Measurements from ENCODE around the gene UROC1. TPM values are rescaled to one million over a fixed set of nuclear protein-coding genes. Genes with fewer than 3 reads are reported as not detected.

The UROC1 gene
- total RNA-seq, 2 donors from 2014 or later, result 0.17 TPM; not detected in 1

GRCh38 chr3:126539558-126540250, 22.1 kb upstream of the UROC1 start:
- Histone ChIP-seq H3K27me3 (replicated peaks; ENCODE audit: insufficient read depth) (peaks cover 16% of the 10 kb centered on the region), H3K9me3 (no peaks in the 10 kb centered on the region), H3K4me1 (replicated peaks) (no peaks in the 10 kb centered on the region), H3K36me3 (no peaks in the 10 kb centered on the region), H3K4me3 (no peak overlapping the region), H3K27ac (no peak overlapping the region)
- intact Hi-C loops (cut with DNase I), result no loop called here
- 94% methylated on average over 10 of the region's 10 CpGs for WGBS
- DNase-seq (ENCODE audit: low spot score), result no peak
- no peak for TF ChIP-seq POLR2A (IDR thresholded peaks at IDR 0.05)
- no peak for TF ChIP-seq POLR2AphosphoS5 (IDR thresholded peaks at IDR 0.05)
- no peak for TF ChIP-seq CTCF (IDR thresholded peaks at IDR 0.05)

- no peaks in the 10 kb centered on the region for H3K36me3 ChIP-seq
Observed at GRCh38 chr3:126538966-126539365, 21.4 kb upstream of the UROC1 start.

GRCh38 chr3:126538316-126538715, 20.7 kb upstream of the UROC1 start:
- peaks cover 16% of the 10 kb centered on the region for H3K27me3 ChIP-seq (replicated peaks; ENCODE audit: insufficient read depth)
- H3K4me1 ChIP-seq (replicated peaks), result no peaks in the 10 kb centered on the region
- H3K36me3 ChIP-seq, result no peaks in the 10 kb centered on the region
- no peaks in the 10 kb centered on the region for H3K9me3 ChIP-seq
- no peak overlapping the region for H3K27ac ChIP-seq
- H3K4me3 ChIP-seq, result no peak overlapping the region
- TF ChIP-seq POLR2A (IDR thresholded peaks at IDR 0.05), result no peak
- no peak for TF ChIP-seq CTCF (IDR thresholded peaks at IDR 0.05)
- TF ChIP-seq POLR2AphosphoS5 (IDR thresholded peaks at IDR 0.05), result no peak
- no peak for DNase-seq (ENCODE audit: low spot score)
- intact Hi-C loops (cut with DNase I), result no loop called here
- 83% methylated on average over 9 of the region's 9 CpGs for WGBS

More at GRCh38 chr3:126538966-126539365, 21.4 kb upstream of the UROC1 start:
- TF ChIP-seq POLR2A (IDR thresholded peaks at IDR 0.05), result no peak
- TF ChIP-seq CTCF (IDR thresholded peaks at IDR 0.05), result no peak
- TF ChIP-seq POLR2AphosphoS5 (IDR thresholded peaks at IDR 0.05), result no peak
- intact Hi-C loops (cut with DNase I), result no loop called here
- DNase-seq (ENCODE audit: low spot score), result no peak
- Histone ChIP-seq H3K4me1 (replicated peaks) (no peaks in the 10 kb centered on the region), H3K9me3 (no peaks in the 10 kb centered on the region), H3K27ac (no peak overlapping the region), H3K4me3 (no peak overlapping the region), H3K27me3 (replicated peaks; ENCODE audit: insufficient read depth) (peaks cover 16% of the 10 kb centered on the region)
- 44% methylated on average over 5 of the region's 5 CpGs for WGBS

GRCh38 chr3:126537730-126538281, 20.2 kb upstream of the UROC1 start:
- no peak overlapping the region for H3K4me3 ChIP-seq
- intact Hi-C loops (cut with DNase I), result no loop called here
- peaks cover 14% of the 10 kb centered on the region for H3K27me3 ChIP-seq (replicated peaks; ENCODE audit: insufficient read depth)
- DNase-seq (ENCODE audit: low spot score), result no peak
- 75% methylated on average over 10 of the region's 10 CpGs for WGBS
- no peak overlapping the region for H3K27ac ChIP-seq
- no peaks in the 10 kb centered on the region for H3K4me1 ChIP-seq (replicated peaks)
- TF ChIP-seq CTCF (IDR thresholded peaks at IDR 0.05) (no peak), POLR2A (IDR thresholded peaks at IDR 0.05) (no peak), POLR2AphosphoS5 (IDR thresholded peaks at IDR 0.05) (no peak)
- H3K9me3 ChIP-seq, result no peaks in the 10 kb centered on the region
- H3K36me3 ChIP-seq, result no peaks in the 10 kb centered on the region

Data from prostate gland (tissue), 2 donors.